HK-2 (cell line): Measurements from ENCODE around the gene COG5.

Source experiments
- DNase-seq: peaks from one replicate; pipeline ENCODE4 v3.0.0-alpha.2; 2018; ENCODE audit not compliant: unreplicated experiment

The COG5 gene

GRCh38 chr7:107463139-107464078, 100.3 kb downstream of the COG5 start:
- DNase-seq, result peak; percentile 52

- DNase-seq, result no peak
These were observed 101.7 kb downstream of the COG5 start for GRCh38 chr7:107461938-107462533.

GRCh38 chr7:107453388-107453787, 110.3 kb downstream of the COG5 start:
- DNase-seq, result no peak

GRCh38 chr7:107450970-107451369, 112.8 kb downstream of the COG5 start:
- DNase-seq, result no peak

- DNase-seq, result no peak
These were observed 116.7 kb downstream of the COG5 start for GRCh38 chr7:107446988-107447387.

GRCh38 chr7:107446531-107446930, 117.2 kb downstream of the COG5 start:
- peak; percentile 7 for DNase-seq

- no peak for DNase-seq
These were observed 121.0 kb downstream of the COG5 start for GRCh38 chr7:107442678-107443077.

- no peak for DNase-seq
These were observed 121.9 kb downstream of the COG5 start for GRCh38 chr7:107441581-107442422.

GRCh38 chr7:107439025-107439424, 124.7 kb downstream of the COG5 start:
- DNase-seq, result no peak

- DNase-seq, result no peak
These were observed 128.0 kb downstream of the COG5 start for GRCh38 chr7:107435749-107436148.

GRCh38 chr7:107432261-107432660, 131.5 kb downstream of the COG5 start:
- no peak for DNase-seq

- DNase-seq, result no peak
These were observed 133.7 kb downstream of the COG5 start for GRCh38 chr7:107430057-107430456.

- DNase-seq, result no peak
These were observed 135.1 kb downstream of the COG5 start for GRCh38 chr7:107428642-107429041.

GRCh38 chr7:107427462-107427861, 136.3 kb downstream of the COG5 start:
- DNase-seq, result no peak

GRCh38 chr7:107414198-107414597, 149.5 kb downstream of the COG5 start:
- DNase-seq, result no peak

GRCh38 chr7:107408349-107408748, 155.4 kb downstream of the COG5 start:
- DNase-seq, result no peak

GRCh38 chr7:107405559-107405958, 158.2 kb downstream of the COG5 start:
- no peak for DNase-seq

GRCh38 chr7:107404740-107405537, 158.8 kb downstream of the COG5 start:
- DNase-seq, result no peak

GRCh38 chr7:107398161-107398560, 165.6 kb downstream of the COG5 start:
- DNase-seq, result no peak

- no peak for DNase-seq
These were observed 166.7 kb downstream of the COG5 start for GRCh38 chr7:107396990-107397389.

GRCh38 chr7:107396081-107396480, 167.6 kb downstream of the COG5 start:
- no peak for DNase-seq
